Panc1 (cell line): ENCODE data around the gene SCG5. TPM values are rescaled to one million over a fixed set of nuclear protein-coding genes. Genes with fewer than 3 reads are reported as not detected.
A peak's percentile ranks its signal among the peaks of the same experiment; 100 is the strongest.

Experiments
- ATAC-seq: fragments of 200-7000 bp; cut with Tn5 transposase; 2 replicates; pipeline ENCODE4 v1.9.1; 2020; ENCODE audit warnings: mild to moderate bottlenecking, moderate library complexity
- BruUV-seq: library from RNA; stranded (reverse); fragments of 400-500 nt; replicated peaks from 2 replicates; lab custom pipeline; 2021; lab: Mats Ljungman, UMichigan
- CTCF ChIA-PET: fragments of 300-600 bp; sonication (Branson Sonifier 250); formaldehyde crosslinking; loops from one replicate; lab custom pipeline; 2022; ENCODE audit warnings: antibody characterized with exemption; lab: Charles Lee
- POLR2A ChIA-PET: fragments of 300-600 bp; sonication (Branson Sonifier 250); formaldehyde crosslinking; loops from one replicate; lab custom pipeline; 2022; ENCODE audit warnings: antibody characterized with exemption; lab: Charles Lee
- DNase-seq: peaks from one replicate; pipeline ENCODE4 v3.0.0-alpha.2; 2010; ENCODE audit warnings: low read depth, low spot score
- H3K27ac ChIP-seq: 2 replicates; pipeline ENCODE4 v1.5.1; 2011; ENCODE audit warnings: mild to moderate bottlenecking, low read length, inconsistent platforms
- H3K27me3 ChIP-seq: fragments of 200-500 bp; sonication (Bioruptor generic); 2 replicates; pipeline ENCODE4 v1.6.0; 2014; ENCODE audit warnings: low read length, inconsistent platforms; ENCODE audit not compliant: control insufficient read depth, insufficient read depth
- H3K36me3 ChIP-seq: fragments of 200-500 bp; sonication (Bioruptor generic); 2 replicates; pipeline ENCODE4 v1.5.1; 2014; ENCODE audit warnings: inconsistent platforms, mild to moderate bottlenecking, low read length, moderate library complexity; ENCODE audit not compliant: control insufficient read depth, insufficient read depth
- H3K4me1 ChIP-seq: 2 replicates; pipeline ENCODE4 v1.5.1; 2011; ENCODE audit warnings: inconsistent platforms, mild to moderate bottlenecking, low read length, moderate library complexity; ENCODE audit not compliant: control insufficient read depth, insufficient read depth
- H3K4me3 ChIP-seq, 2 experiments: 2 replicates each; pipeline ENCODE4 v1.5.1; 2011 to 2012; ENCODE audit warnings: low read depth in 2 of 2, low read length in 2 of 2, mild to moderate bottlenecking in 2 of 2, inconsistent platforms in 1 of 2, moderate library complexity in 1 of 2
- H3K9me3 ChIP-seq: fragments of 200-500 bp; sonication (Bioruptor generic); 2 replicates; pipeline ENCODE4 v1.5.1; 2014; ENCODE audit warnings: low read depth, mild to moderate bottlenecking, inconsistent platforms, low read length, moderate library complexity; ENCODE audit not compliant: control insufficient read depth, insufficient read depth
- POLR2AphosphoS5 ChIP-seq: IDR thresholded peaks from 2 replicates; pipeline ENCODE4 v1.6.1; 2012; ENCODE audit warnings: mild to moderate bottlenecking, low read depth, low read length, moderate library complexity
- SIN3A ChIP-seq: IDR thresholded peaks from 2 replicates; pipeline ENCODE4 v1.6.1; 2012; ENCODE audit warnings: low read depth, mild to moderate bottlenecking, low read length, moderate library complexity, borderline replicate concordance; ENCODE audit not compliant: insufficient read depth
- TCF7L2 ChIP-seq: IDR thresholded peaks from 2 replicates; pipeline ENCODE4 v1.6.1; 2011; ENCODE audit warnings: mild to moderate bottlenecking, low read depth, low read length, inconsistent platforms
- in situ Hi-C: cut with HindIII; loops from 2 replicates; pipeline ENCODE4 v1.10.0; 2016; ENCODE audit warnings: low sequenced_read_pairs, low pct_unique_long_range_greater_than_20kb
- intact Hi-C: fragments of 100-400 bp; cut with micrococcal nuclease; formaldehyde crosslinking; loops from one replicate; pipeline ENCODE4 v1.10.0; 2022; ENCODE audit not compliant: unreplicated experiment
- total RNA-seq: library from RNA; stranded (reverse); gene quantifications from one replicate; pipeline ENCODE4 v1.2.1, GENCODE V29; 2021; ENCODE audit not compliant: unreplicated experiment
- TF ChIP-seq, protein P1 (sequence below): fragments of 450-650 bp; IDR thresholded peaks from 2 replicates; pipeline ENCODE4 v1.5.1; 2017; ENCODE audit warnings: mild to moderate bottlenecking
- TF ChIP-seq, protein P2 (sequence below), 2 experiments: IDR thresholded peaks; 2 replicates each; pipeline ENCODE4 v1.6.1; 2011 to 2012; ENCODE audit warnings: low read depth in 2 of 2, control low read depth in 1 of 2, low read length in 1 of 2, mild to moderate bottlenecking in 1 of 2, moderate library complexity in 1 of 2; ENCODE audit not compliant: insufficient read depth in 1 of 2

SCG5 gene
- total RNA-seq, 1 experiment from 2014 or later = 0.67 TPM

DNA sequence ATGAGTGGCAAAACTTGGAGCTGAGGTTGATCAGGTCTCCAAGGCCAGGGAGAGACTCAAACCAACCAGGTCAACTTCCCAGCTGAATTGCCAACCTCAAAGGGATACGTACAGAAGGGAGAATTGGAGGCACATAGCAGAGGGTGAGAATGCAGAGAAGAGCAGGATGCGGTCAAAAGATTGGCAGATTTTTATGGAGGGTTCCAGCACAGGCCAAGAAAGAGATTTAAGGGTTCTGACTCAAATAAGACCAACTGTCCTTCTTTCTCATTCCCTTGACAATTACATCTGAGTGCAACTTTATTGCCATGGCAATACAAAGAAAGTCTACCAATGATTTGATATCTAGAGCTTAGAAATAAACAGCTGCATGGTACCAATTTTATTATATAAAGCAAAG, 33.2 kb downstream of the SCG5 start:
- in situ Hi-C loops = no loop called here
- H3K4me3 ChIP-seq = no peak overlapping the region
- ChIA-PET POLR2A (no interaction called here), CTCF (no interaction called here)
- no TSS peak for BruUV-seq
- H3K4me1 ChIP-seq = no peaks in the 10 kb centered on the region
- intact Hi-C loops = no loop called here
- H3K9me3 ChIP-seq = no peaks in the 10 kb centered on the region
- H3K36me3 ChIP-seq = no peaks in the 10 kb centered on the region
- H3K27me3 ChIP-seq = no peaks in the 10 kb centered on the region
- no peak for TF ChIP-seq POLR2AphosphoS5
- TF ChIP-seq, protein P1, sequence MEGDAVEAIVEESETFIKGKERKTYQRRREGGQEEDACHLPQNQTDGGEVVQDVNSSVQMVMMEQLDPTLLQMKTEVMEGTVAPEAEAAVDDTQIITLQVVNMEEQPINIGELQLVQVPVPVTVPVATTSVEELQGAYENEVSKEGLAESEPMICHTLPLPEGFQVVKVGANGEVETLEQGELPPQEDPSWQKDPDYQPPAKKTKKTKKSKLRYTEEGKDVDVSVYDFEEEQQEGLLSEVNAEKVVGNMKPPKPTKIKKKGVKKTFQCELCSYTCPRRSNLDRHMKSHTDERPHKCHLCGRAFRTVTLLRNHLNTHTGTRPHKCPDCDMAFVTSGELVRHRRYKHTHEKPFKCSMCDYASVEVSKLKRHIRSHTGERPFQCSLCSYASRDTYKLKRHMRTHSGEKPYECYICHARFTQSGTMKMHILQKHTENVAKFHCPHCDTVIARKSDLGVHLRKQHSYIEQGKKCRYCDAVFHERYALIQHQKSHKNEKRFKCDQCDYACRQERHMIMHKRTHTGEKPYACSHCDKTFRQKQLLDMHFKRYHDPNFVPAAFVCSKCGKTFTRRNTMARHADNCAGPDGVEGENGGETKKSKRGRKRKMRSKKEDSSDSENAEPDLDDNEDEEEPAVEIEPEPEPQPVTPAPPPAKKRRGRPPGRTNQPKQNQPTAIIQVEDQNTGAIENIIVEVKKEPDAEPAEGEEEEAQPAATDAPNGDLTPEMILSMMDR = 0 out of 2 replicates have a peak, but pooled peaks have one; percentile 19
- TF ChIP-seq, protein P2, sequence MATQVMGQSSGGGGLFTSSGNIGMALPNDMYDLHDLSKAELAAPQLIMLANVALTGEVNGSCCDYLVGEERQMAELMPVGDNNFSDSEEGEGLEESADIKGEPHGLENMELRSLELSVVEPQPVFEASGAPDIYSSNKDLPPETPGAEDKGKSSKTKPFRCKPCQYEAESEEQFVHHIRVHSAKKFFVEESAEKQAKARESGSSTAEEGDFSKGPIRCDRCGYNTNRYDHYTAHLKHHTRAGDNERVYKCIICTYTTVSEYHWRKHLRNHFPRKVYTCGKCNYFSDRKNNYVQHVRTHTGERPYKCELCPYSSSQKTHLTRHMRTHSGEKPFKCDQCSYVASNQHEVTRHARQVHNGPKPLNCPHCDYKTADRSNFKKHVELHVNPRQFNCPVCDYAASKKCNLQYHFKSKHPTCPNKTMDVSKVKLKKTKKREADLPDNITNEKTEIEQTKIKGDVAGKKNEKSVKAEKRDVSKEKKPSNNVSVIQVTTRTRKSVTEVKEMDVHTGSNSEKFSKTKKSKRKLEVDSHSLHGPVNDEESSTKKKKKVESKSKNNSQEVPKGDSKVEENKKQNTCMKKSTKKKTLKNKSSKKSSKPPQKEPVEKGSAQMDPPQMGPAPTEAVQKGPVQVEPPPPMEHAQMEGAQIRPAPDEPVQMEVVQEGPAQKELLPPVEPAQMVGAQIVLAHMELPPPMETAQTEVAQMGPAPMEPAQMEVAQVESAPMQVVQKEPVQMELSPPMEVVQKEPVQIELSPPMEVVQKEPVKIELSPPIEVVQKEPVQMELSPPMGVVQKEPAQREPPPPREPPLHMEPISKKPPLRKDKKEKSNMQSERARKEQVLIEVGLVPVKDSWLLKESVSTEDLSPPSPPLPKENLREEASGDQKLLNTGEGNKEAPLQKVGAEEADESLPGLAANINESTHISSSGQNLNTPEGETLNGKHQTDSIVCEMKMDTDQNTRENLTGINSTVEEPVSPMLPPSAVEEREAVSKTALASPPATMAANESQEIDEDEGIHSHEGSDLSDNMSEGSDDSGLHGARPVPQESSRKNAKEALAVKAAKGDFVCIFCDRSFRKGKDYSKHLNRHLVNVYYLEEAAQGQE (IDR thresholded peaks at IDR 0.05; ENCODE audit: insufficient read depth in 1 of 2, low read depth in 2 of 2, low read length in 1 of 2) = no peak
- no peak for TF ChIP-seq TCF7L2
- no peak for TF ChIP-seq SIN3A
- DNase-seq (no peak), ATAC-seq (no peak)
- H3K27ac ChIP-seq = no peak overlapping the region

DNA sequence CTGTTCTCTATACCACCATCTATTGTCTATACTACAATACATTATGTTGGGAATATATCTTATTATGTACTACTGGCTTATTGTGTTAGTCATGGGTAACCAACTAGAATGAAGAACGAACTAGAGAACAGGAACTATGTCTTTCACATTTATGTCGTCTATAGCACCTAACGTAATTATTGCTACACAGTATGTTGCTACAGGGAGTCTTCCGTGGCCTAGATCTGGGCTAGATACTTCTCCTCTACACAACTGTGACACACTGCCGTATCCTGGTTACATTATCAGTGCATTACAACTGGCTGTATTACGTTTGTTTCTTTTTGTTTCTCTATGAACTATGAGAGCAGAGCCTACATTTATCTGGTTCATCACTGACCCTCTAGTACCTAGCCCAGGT, 34.0 kb downstream of the SCG5 start:
- TF ChIP-seq SIN3A (no peak), TCF7L2 (no peak)
- ChIA-PET CTCF (no interaction called here), POLR2A (no interaction called here)
- intact Hi-C loops (no loop called here), in situ Hi-C loops (no loop called here)
- DNase-seq = no peak
- Histone ChIP-seq H3K27me3 (no peaks in the 10 kb centered on the region), H3K27ac (no peak overlapping the region), H3K36me3 (no peaks in the 10 kb centered on the region), H3K4me3 (no peak overlapping the region), H3K9me3 (no peaks in the 10 kb centered on the region), H3K4me1 (no peaks in the 10 kb centered on the region)
- ATAC-seq = no peak
- no TSS peak for BruUV-seq

DNA sequence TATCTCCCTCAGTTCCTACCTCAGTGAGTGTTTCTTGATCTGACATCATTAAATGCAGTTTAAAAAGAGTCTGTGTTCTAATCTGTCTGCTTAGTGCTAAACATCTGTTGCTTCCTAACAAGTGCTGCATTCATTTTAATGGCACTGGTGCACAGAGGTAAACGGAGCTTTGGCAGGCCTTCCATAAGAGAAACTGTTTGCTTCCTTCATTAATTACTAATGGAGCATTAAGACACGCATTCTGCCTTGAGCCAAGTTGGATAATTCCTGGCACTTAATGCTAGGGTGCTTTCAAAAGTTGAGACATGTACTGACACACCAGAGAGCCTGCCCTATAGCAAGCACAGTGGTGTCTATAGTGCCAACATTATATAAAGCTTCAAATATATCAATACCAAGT, 34.7 kb downstream of the SCG5 start:
- Histone ChIP-seq H3K4me3 (no peak overlapping the region), H3K9me3 (no peaks in the 10 kb centered on the region), H3K27ac (no peak overlapping the region), H3K4me1 (no peaks in the 10 kb centered on the region), H3K36me3 (no peaks in the 10 kb centered on the region), H3K27me3 (no peaks in the 10 kb centered on the region)
- TF ChIP-seq POLR2AphosphoS5 (no peak), SIN3A (no peak), TCF7L2 (no peak)
- TF ChIP-seq, protein P1 = no peak
- TF ChIP-seq, protein P2 (IDR thresholded peaks at IDR 0.05; ENCODE audit: insufficient read depth in 1 of 2, low read depth in 2 of 2, low read length in 1 of 2) = no peak
- BruUV-seq = no TSS peak
- ChIA-PET CTCF (no interaction called here), POLR2A (no interaction called here)
- ATAC-seq = no peak
- intact Hi-C loops (no loop called here), in situ Hi-C loops (no loop called here)
- no peak for DNase-seq
